Endothelial cell of umbilical vein (primary cell): ENCODE data around the gene SETD3. TPM values are rescaled to one million over a fixed set of nuclear protein-coding genes. Genes with fewer than 3 reads are reported as not detected.

Experiments
- BruUV-seq: library from RNA; stranded (reverse); fragments of 400-500 nt; replicated peaks from 2 replicates; lab custom pipeline; 2021; lab: Mats Ljungman, UMichigan
- CTCF ChIA-PET: fragments of 300-600, 350-600 bp; sonication (Branson Sonifier 250); formaldehyde crosslinking; loops from one replicate; lab custom pipeline; 2021; ENCODE audit warnings: antibody characterized with exemption, inconsistent platforms; lab: Charles Lee
- POLR2A ChIA-PET: fragments of 300-600, 350-600 bp; sonication (Branson Sonifier 250); formaldehyde crosslinking; loops from one replicate; lab custom pipeline; 2021; ENCODE audit warnings: antibody characterized with exemption, inconsistent platforms; lab: Charles Lee
- DNase-seq: peaks from one replicate; pipeline ENCODE4 v3.0.0-alpha.2; 2011; ENCODE audit warnings: low read depth, low spot score
- FAIRE-seq: peaks from 2 replicates; lab custom pipeline; 2011; peaks lifted over from hg19 to GRCh38; lab: Jason Lieb, UNC
- H2AFZ ChIP-seq: 2 replicates; pipeline ENCODE4 v1.6.0; 2012; ENCODE audit warnings: low read depth, low read length, control low read depth, inconsistent platforms
- H3K27ac ChIP-seq: 2 replicates; pipeline ENCODE4 v1.5.1; 2011; ENCODE audit warnings: low read depth, mild to moderate bottlenecking, control low read depth, low read length, moderate library complexity; ENCODE audit not compliant: insufficient read depth
- H3K27me3 ChIP-seq, 2 experiments: 2 replicates each; pipeline versions ENCODE4 v1.6.0 to v1.6.1; 2011; ENCODE audit warnings: low read length in 2 of 2, mixed read lengths in 1 of 2; ENCODE audit not compliant: control insufficient read depth in 2 of 2, insufficient read depth in 2 of 2
- H3K36me3 ChIP-seq, 2 experiments: 2 replicates in 1 of 2; 3 replicates in 1 of 2; pipeline ENCODE4 v1.5.1; 2011; ENCODE audit warnings: low read length in 2 of 2, mild to moderate bottlenecking in 1 of 2, moderate library complexity in 1 of 2; ENCODE audit not compliant: control insufficient read depth in 2 of 2, insufficient read depth in 2 of 2; ENCODE audit errors: extremely low read depth in 1 of 2
- H3K4me1 ChIP-seq: 3 replicates; pipeline ENCODE4 v1.5.1; 2011; ENCODE audit warnings: mild to moderate bottlenecking, low read length; ENCODE audit not compliant: control insufficient read depth, insufficient read depth; ENCODE audit errors: extremely low read depth
- H3K4me2 ChIP-seq: 2 replicates; pipeline ENCODE4 v1.6.1; 2011; ENCODE audit warnings: low read length, control low read depth, mixed read lengths; ENCODE audit not compliant: insufficient read depth
- H3K4me3 ChIP-seq, 3 experiments: fragments of 200-600 bp in 1 of 3; sonication (generic), shearing (Covaris generic) in 1 of 3; replicated peaks in 1 of 3; 2 replicates each; pipeline ENCODE4 v1.5.1; 2011 to 2016; ENCODE audit warnings: control low read depth in 3 of 3, low read length in 3 of 3, mild to moderate bottlenecking in 2 of 3, inconsistent platforms in 1 of 3, low read depth in 1 of 3, moderate library complexity in 1 of 3; ENCODE audit not compliant: insufficient read depth in 1 of 3
- H3K79me2 ChIP-seq: 2 replicates; pipeline ENCODE4 v1.6.0; 2012; ENCODE audit warnings: low read length, inconsistent platforms; ENCODE audit not compliant: control insufficient read depth, insufficient read depth
- H3K9ac ChIP-seq: replicated peaks from 2 replicates; pipeline ENCODE3; 2011; ENCODE audit warnings: low read length, control low read depth; ENCODE audit not compliant: insufficient read depth; ENCODE audit errors: extremely low read depth
- H3K9me1 ChIP-seq: replicated peaks from 3 replicates; pipeline ENCODE4 v1.6.0; 2011; ENCODE audit warnings: mild to moderate bottlenecking, low read length; ENCODE audit not compliant: control insufficient read depth, insufficient read depth; ENCODE audit errors: extremely low read depth
- H3K9me3 ChIP-seq: replicated peaks from 2 replicates; pipeline ENCODE4 v1.5.1; 2012; ENCODE audit warnings: low read length, inconsistent platforms; ENCODE audit not compliant: control insufficient read depth, insufficient read depth
- H4K20me1 ChIP-seq: replicated peaks from 2 replicates; pipeline ENCODE3; 2011; ENCODE audit warnings: mild to moderate bottlenecking, low read length; ENCODE audit not compliant: control insufficient read depth, insufficient read depth; ENCODE audit errors: extremely low read depth
- EZH2 ChIP-seq: IDR thresholded peaks from 2 replicates; pipeline ENCODE4 v1.6.1; 2012; ENCODE audit warnings: borderline replicate concordance, low read depth, mild to moderate bottlenecking, moderate library complexity, low read length, inconsistent platforms; ENCODE audit not compliant: severe bottlenecking
- GATA2 ChIP-seq: IDR thresholded peaks from 2 replicates; pipeline ENCODE4 v1.7.0; 2011; ENCODE audit warnings: low read depth, mild to moderate bottlenecking, moderate library complexity, mixed read lengths, low read length; ENCODE audit not compliant: insufficient read length, insufficient read depth
- dilution Hi-C: fragments of 300-500 bp; cut with MboI; formaldehyde crosslinking; loops from one replicate; pipeline ENCODE4 v1.15.0; 2019; ENCODE audit warnings: low sequenced_read_pairs; ENCODE audit not compliant: extremely low pct_ligation_motif_present
- intact Hi-C: fragments of 100-400 bp; cut with micrococcal nuclease; formaldehyde crosslinking; loops from one replicate; pipeline ENCODE4 v1.10.0; 2022
- polyA plus RNA-seq, 4 experiments: library from polyadenylated mRNA; depleted of rRNA in 3 of 4; stranded (reverse) in 3 of 4; unstranded in 1 of 4; fragments of >200 nt; gene quantifications; 2 replicates each; pipeline versions ENCODE4 v1.2.1 to v1.2.3, GENCODE V29; 2011 to 2012; ENCODE audit warnings: missing spikeins in 1 of 4
- total RNA-seq: library from RNA; stranded (reverse); gene quantifications from 2 replicates; pipeline ENCODE4 v1.2.3, GENCODE V29; 2021

Gene SETD3
- total and polyA plus RNA-seq, 2 donors (not counting 3 experiments of a cell fraction or from before 2014, with no cell fraction given): 18.1 to 53.1 TPM

GRCh38 chr14:99351166-99352007, 129.3 kb downstream of the SETD3 start:
- H2AFZ ChIP-seq: no peak overlapping the region
- H4K20me1 ChIP-seq: no peaks in the 10 kb centered on the region
- no peak overlapping the region for H3K4me2 ChIP-seq
- H3K36me3 ChIP-seq: no peaks in the 10 kb centered on the region
- H3K27me3 ChIP-seq: no peaks in the 10 kb centered on the region
- dilution Hi-C loops (no loop called here), intact Hi-C loops (no loop called here)
- ChIA-PET CTCF (no interaction called here), POLR2A (no interaction called here)
- H3K4me1 ChIP-seq: no peaks in the 10 kb centered on the region
- H3K9me1 ChIP-seq: no peaks in the 10 kb centered on the region
- no peak overlapping the region for H3K27ac ChIP-seq
- no peak for FAIRE-seq
- H3K9ac ChIP-seq: no peak overlapping the region
- H3K79me2 ChIP-seq: no peaks in the 10 kb centered on the region
- BruUV-seq: no TSS peak
- H3K9me3 ChIP-seq: no peaks in the 10 kb centered on the region
- no peak overlapping the region for H3K4me3 ChIP-seq
- DNase-seq: no peak
- no peak for TF ChIP-seq EZH2

- Histone ChIP-seq H4K20me1 (no peaks in the 10 kb centered on the region), H3K9ac (no peak overlapping the region), H2AFZ (no peak overlapping the region), H3K36me3 (no peaks in the 10 kb centered on the region), H3K9me3 (no peaks in the 10 kb centered on the region), H3K4me1 (no peaks in the 10 kb centered on the region), H3K79me2 (no peaks in the 10 kb centered on the region), H3K9me1 (no peaks in the 10 kb centered on the region), H3K4me3 (no peak overlapping the region), H3K27me3 (no peaks in the 10 kb centered on the region), H3K4me2 (no peak overlapping the region), H3K27ac (no peak overlapping the region)
- TF ChIP-seq GATA2: no peak
- DNase-seq: no peak
- intact Hi-C loops: no loop called here
- no TSS peak for BruUV-seq
- no peak for FAIRE-seq
- ChIA-PET CTCF (no interaction called here), POLR2A (no interaction called here)
- dilution Hi-C loops: no loop called here
Observed at GRCh38 chr14:99350751-99351150, 129.9 kb downstream of the SETD3 start.
